ENCODE data around the gene ZNF14.
"Not testable (repeated sequence)": the region's sequence is repeated elsewhere in the genome, so short reads cannot be mapped to it uniquely, and the experiment has no call there.

Gene ZNF14

GRCh38 chr19:19746286-19747213 lies 13.6 kb upstream of the ZNF14 start:
- no peak for DNase-seq (ENCODE audit: low read depth)

GRCh38 chr19:19745496-19746285 lies 12.8 kb upstream of the ZNF14 start:
- no peak for DNase-seq (ENCODE audit: low read depth)

- DNase-seq (ENCODE audit: low read depth), result no peak
These were observed 11.7 kb upstream of the ZNF14 start for GRCh38 chr19:19744641-19745040.

- DNase-seq (ENCODE audit: low read depth), result not testable (repeated sequence)
These were observed 11.0 kb upstream of the ZNF14 start for GRCh38 chr19:19743921-19744320.

- no peak for DNase-seq (ENCODE audit: low read depth)
These were observed 10.3 kb upstream of the ZNF14 start for GRCh38 chr19:19743176-19743575.

- no peak for DNase-seq (ENCODE audit: low read depth)
These were observed 9.9 kb upstream of the ZNF14 start for GRCh38 chr19:19742773-19743172.

GRCh38 chr19:19741184-19741583 lies 8.3 kb upstream of the ZNF14 start:
- DNase-seq (ENCODE audit: low read depth), result no peak

- no peak for DNase-seq (ENCODE audit: low read depth)
These were observed 7.8 kb upstream of the ZNF14 start for GRCh38 chr19:19740755-19741154.

- DNase-seq (ENCODE audit: low read depth), result no peak
These were observed 5.7 kb upstream of the ZNF14 start for GRCh38 chr19:19738564-19738963.

- DNase-seq (ENCODE audit: low read depth), result no peak
These were observed 4.8 kb upstream of the ZNF14 start for GRCh38 chr19:19737559-19738332.

GRCh38 chr19:19721896-19722295 lies 11.0 kb downstream of the ZNF14 start:
- no peak for DNase-seq (ENCODE audit: low read depth)

- DNase-seq (ENCODE audit: low read depth), result no peak
These were observed 13.1 kb downstream of the ZNF14 start for GRCh38 chr19:19719798-19720197.

- DNase-seq (ENCODE audit: low read depth), result peak; percentile 18
These were observed 20.7 kb downstream of the ZNF14 start for GRCh38 chr19:19711934-19712828.

GRCh38 chr19:19711306-19711933 lies 21.5 kb downstream of the ZNF14 start:
- no peak for DNase-seq (ENCODE audit: low read depth)

- DNase-seq (ENCODE audit: low read depth), result no peak
These were observed 22.4 kb downstream of the ZNF14 start for GRCh38 chr19:19710506-19710905.

- no peak for DNase-seq (ENCODE audit: low read depth)
These were observed 28.1 kb downstream of the ZNF14 start for GRCh38 chr19:19704836-19705235.

GRCh38 chr19:19700493-19700892 lies 32.4 kb downstream of the ZNF14 start:
- DNase-seq (ENCODE audit: low read depth), result not testable (repeated sequence)

- no peak for DNase-seq (ENCODE audit: low read depth)
These were observed 35.3 kb downstream of the ZNF14 start for GRCh38 chr19:19697589-19697988.

- no peak for DNase-seq (ENCODE audit: low read depth)
These were observed 36.5 kb downstream of the ZNF14 start for GRCh38 chr19:19696386-19696785.

- DNase-seq (ENCODE audit: low read depth), result no peak
These were observed 41.2 kb downstream of the ZNF14 start for GRCh38 chr19:19691683-19692082.

- not testable (repeated sequence) for DNase-seq (ENCODE audit: low read depth)
These were observed 43.9 kb downstream of the ZNF14 start for GRCh38 chr19:19689023-19689422.

Data from amniotic epithelial cell (primary cell).